PC-9 (cell line): Measurements from ENCODE around the gene IFT57. TPM values are rescaled to one million over a fixed set of nuclear protein-coding genes. Genes with fewer than 3 reads are reported as not detected.

Experiments
- BruUV-seq: library from RNA; stranded (reverse); fragments of 400-500 nt; replicated peaks from 2 replicates; lab custom pipeline; 2021; lab: Mats Ljungman, UMichigan
- CTCF ChIA-PET: fragments of 300-600 bp; sonication (Branson Sonifier 250); formaldehyde crosslinking; loops from one replicate; lab custom pipeline; 2022; ENCODE audit warnings: antibody characterized with exemption; lab: Charles Lee
- POLR2A ChIA-PET: fragments of 300-600 bp; sonication (Branson Sonifier 250); formaldehyde crosslinking; loops from one replicate; lab custom pipeline; 2022; ENCODE audit warnings: antibody characterized with exemption; ENCODE audit not compliant: unreplicated experiment; lab: Charles Lee
- DNase-seq, 2 experiments: peaks; one replicate each; pipeline versions ENCODE4 v3.0.0 to v3.0.0-alpha.2; 2015 to 2022; ENCODE audit warnings: mixed read lengths in 1 of 2
- H2AFZ ChIP-seq: fragments of 200-600 bp; sonication (generic); 2 replicates; pipeline ENCODE4 v1.8.1; 2017; ENCODE audit warnings: antibody characterized with exemption
- H3F3A ChIP-seq: fragments of 200-600 bp; sonication (generic); 2 replicates; pipeline ENCODE4 v1.8.1; 2017; ENCODE audit warnings: antibody characterized with exemption, mild to moderate bottlenecking, low read depth; ENCODE audit not compliant: insufficient read depth
- H3K27ac ChIP-seq: fragments of 200-600 bp; sonication (generic); 2 replicates; pipeline ENCODE4 v1.6.1; 2016; ENCODE audit warnings: mixed run types
- H3K27me3 ChIP-seq: fragments of 200-600 bp; sonication (generic); 2 replicates; pipeline ENCODE4 v1.6.1; 2016; ENCODE audit warnings: low read depth, mixed run types; ENCODE audit not compliant: insufficient read depth
- H3K36me3 ChIP-seq: fragments of 200-600 bp; sonication (generic); 2 replicates; pipeline ENCODE4 v1.6.1; 2016; ENCODE audit warnings: low read depth, mixed run types
- H3K4me1 ChIP-seq: fragments of 200-600 bp; sonication (generic); replicated peaks from 2 replicates; pipeline ENCODE4 v1.6.1; 2016; ENCODE audit warnings: mixed run types; ENCODE audit not compliant: insufficient read depth
- H3K4me2 ChIP-seq: fragments of 200-600 bp; sonication (generic); 2 replicates; pipeline ENCODE4 v1.6.1; 2017; ENCODE audit warnings: mixed run types
- H3K4me3 ChIP-seq: fragments of 200-600 bp; sonication (generic); 2 replicates; pipeline ENCODE4 v1.6.1; 2016; ENCODE audit warnings: mixed run types
- H3K79me2 ChIP-seq: fragments of 200-600 bp; sonication (generic); 2 replicates; pipeline ENCODE4 v1.6.1; 2017; ENCODE audit warnings: low read depth, mixed run types
- H3K9me2 ChIP-seq: fragments of 200-600 bp; sonication (generic); 2 replicates; pipeline ENCODE4 v1.8.1; 2017; ENCODE audit warnings: mild to moderate bottlenecking; ENCODE audit not compliant: insufficient read depth
- H3K9me3 ChIP-seq: fragments of 200-600 bp; sonication (generic); 2 replicates; pipeline ENCODE4 v1.8.1; 2016; ENCODE audit warnings: low read depth; ENCODE audit not compliant: insufficient read depth
- H4K20me1 ChIP-seq: fragments of 200-600 bp; sonication (generic); 2 replicates; pipeline ENCODE4 v1.8.1; 2017; ENCODE audit not compliant: insufficient read depth
- CTCF ChIP-seq: fragments of 200-600 bp; sonication (generic); conservative IDR thresholded peaks from 2 replicates; pipeline ENCODE4 v1.6.1; 2017; ENCODE audit warnings: mixed run types, antibody characterized with exemption, mild to moderate bottlenecking, moderate library complexity
- EZH2 ChIP-seq: fragments of 200-600 bp; sonication (generic); IDR thresholded peaks from 2 replicates; pipeline ENCODE4 v1.8.0; 2017; ENCODE audit warnings: antibody characterized with exemption, low read depth
- intact Hi-C: fragments of 100-400 bp; cut with micrococcal nuclease; formaldehyde crosslinking; loops from one replicate; pipeline ENCODE4 v1.10.0; 2022; ENCODE audit not compliant: unreplicated experiment
- total RNA-seq: library from RNA; stranded (reverse); gene quantifications from 2 replicates; pipeline ENCODE4 v1.2.3, GENCODE V29; 2021

IFT57 gene
- total RNA-seq, 1 experiment from 2014 or later: 55.2 TPM

- Histone ChIP-seq H3K36me3 (no peaks in the 10 kb centered on the region), H4K20me1 (no peaks in the 10 kb centered on the region), H3K27me3 (no peaks in the 10 kb centered on the region), H3K27ac (no peak overlapping the region), H3K9me3 (no peaks in the 10 kb centered on the region), H3K4me1 (no peaks in the 10 kb centered on the region), H3K9me2 (0 out of 2 replicates have a peak, but pooled peaks cover 3% of the 10 kb centered on the region), H3F3A (0 out of 2 replicates have a peak, but pooled peaks cover 3% of the 10 kb centered on the region), H2AFZ (no peak overlapping the region), H3K4me2 (no peak overlapping the region), H3K79me2 (no peaks in the 10 kb centered on the region), H3K4me3 (no peak overlapping the region)
- intact Hi-C loops: no loop called here
- ChIA-PET CTCF (no interaction called here), POLR2A (no interaction called here)
- DNase-seq: no peak
- TF ChIP-seq EZH2: no peak
- TF ChIP-seq CTCF: no peak
- no TSS peak for BruUV-seq
Observed at GRCh38 chr3:108123326-108123725, 98.9 kb downstream of the IFT57 start.

- Histone ChIP-seq H3K4me3 (no peak overlapping the region), H3K9me3 (no peaks in the 10 kb centered on the region), H2AFZ (no peak overlapping the region), H3K27ac (no peak overlapping the region), H3K9me2 (0 out of 2 replicates have a peak, but pooled peaks cover 3% of the 10 kb centered on the region), H3K4me2 (no peak overlapping the region), H3K36me3 (no peaks in the 10 kb centered on the region), H3K4me1 (no peaks in the 10 kb centered on the region), H3F3A (0 out of 2 replicates have a peak, but pooled peaks cover 3% of the 10 kb centered on the region), H4K20me1 (no peaks in the 10 kb centered on the region), H3K79me2 (no peaks in the 10 kb centered on the region), H3K27me3 (no peaks in the 10 kb centered on the region)
- intact Hi-C loops: no loop called here
- no TSS peak for BruUV-seq
- TF ChIP-seq EZH2 (no peak), CTCF (no peak)
- ChIA-PET CTCF (interaction anchor here (0.7 kb wide), 1 partner anchor 197 kb away, joined by 3 read pairs; no protein-coding TSS in a partner anchor), POLR2A (interaction anchor here (0.6 kb wide), 1 partner anchor 159 kb away, joined by 4 read pairs; no protein-coding TSS in a partner anchor)
- no peak for DNase-seq
Observed at GRCh38 chr3:108122276-108122675, 99.9 kb downstream of the IFT57 start.

GRCh38 chr3:108119398-108120104, 102.7 kb downstream of the IFT57 start:
- Histone ChIP-seq H3K4me2 (no peak overlapping the region), H3K4me3 (no peak overlapping the region), H4K20me1 (no peaks in the 10 kb centered on the region), H3K9me2 (0 out of 2 replicates have a peak, but pooled peaks cover 3% of the 10 kb centered on the region), H3K79me2 (no peaks in the 10 kb centered on the region), H3K36me3 (no peaks in the 10 kb centered on the region), H3F3A (0 out of 2 replicates have a peak, but pooled peaks cover 3% of the 10 kb centered on the region), H3K27ac (no peak overlapping the region), H3K4me1 (no peaks in the 10 kb centered on the region), H2AFZ (no peak overlapping the region), H3K9me3 (no peaks in the 10 kb centered on the region), H3K27me3 (no peaks in the 10 kb centered on the region)
- ChIA-PET POLR2A (interaction anchor here (0.7 kb wide), 1 partner anchor 184 kb away, joined by 3 read pairs; no protein-coding TSS in a partner anchor), CTCF (no interaction called here)
- no TSS peak for BruUV-seq
- no peak for TF ChIP-seq CTCF
- TF ChIP-seq EZH2: no peak
- intact Hi-C loops: no loop called here
- no peak for DNase-seq
